ENCODE data around the gene CYTH3. TPM values are rescaled to one million over a fixed set of nuclear protein-coding genes. Genes with fewer than 3 reads are reported as not detected.

CYTH3 gene
- total RNA-seq, 5 donors from 2014 or later (not counting 1 experiment from before 2014, with no cell fraction given), result 5.0 to 16.3 (median 12.5) TPM

DNA sequence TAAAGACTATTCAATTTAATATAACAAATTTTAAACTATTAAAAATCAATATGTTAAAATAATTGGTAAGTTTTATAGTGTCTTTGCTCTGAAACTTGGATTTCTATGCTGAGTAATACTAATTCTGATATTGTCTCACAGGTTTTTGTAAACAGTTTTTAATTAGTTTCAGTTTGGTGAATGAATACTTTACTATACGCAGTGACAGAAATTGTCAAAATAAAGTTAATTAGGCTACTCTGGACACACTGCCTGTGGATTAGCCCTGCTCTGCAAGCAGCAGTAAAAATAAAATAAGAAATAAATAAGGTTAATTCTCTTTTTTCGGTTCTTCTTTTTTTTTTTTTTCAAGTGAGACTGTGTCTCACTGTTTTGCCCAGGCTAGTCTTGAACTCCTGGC, 135.9 kb downstream of the CYTH3 start:
- POLR2A ChIA-PET, result interaction anchor here in 1 of 2 donors (0.6 kb wide), 1 partner anchor 92 kb away, joined by 7 read pairs; no protein-coding TSS in a partner anchor
- Mint-ChIP-seq H3K27ac (no peak overlapping the region), H3K27me3 (no peaks in the 10 kb centered on the region), H3K36me3 (peaks cover 37% of the 10 kb centered on the region), H3K4me3 (no peak overlapping the region), H3K9me3 (no peaks in the 10 kb centered on the region), H3K4me1 (peaks cover 2 to 6% (median 2%) of the 10 kb centered on the region in 3 donors)
- no peak for DNase-seq
- H3K27ac ChIP-seq (ENCODE audit: low read length), result no peak overlapping the region
- H3K4me3 ChIP-seq (ENCODE audit: control insufficient read depth in 1 of 2, extremely low read depth in 1 of 2, low read length in 1 of 2), result no peak overlapping the region
- no peaks in the 10 kb centered on the region for H3K4me1 ChIP-seq (ENCODE audit: control insufficient read depth in 1 of 2, extremely low read depth in 1 of 2, insufficient read depth in 2 of 2, low read length in 2 of 2)
- CTCF ChIA-PET, result interaction anchor here in 1 of 2 donors (0.6 kb wide), 1 partner anchor 214 kb away, joined by 4 read pairs; no protein-coding TSS in a partner anchor
- peaks cover 7 to 49% of the 10 kb centered on the region in 2 donors for H3K36me3 ChIP-seq (ENCODE audit: control insufficient read depth in 2 of 2, extremely low read depth in 1 of 2, insufficient read depth in 1 of 2, low read length in 1 of 2)
- WGBS (ENCODE audit: insufficient coverage), result no CpG with 5 or more reads among the region's 2 CpGs
- no peak for ATAC-seq (replicated peaks in 1 of 4)
- no peaks in the 10 kb centered on the region for H3K27me3 ChIP-seq (replicated peaks in 1 of 2; ENCODE audit: control insufficient read depth in 2 of 2, extremely low read depth in 1 of 2, insufficient read depth in 2 of 2, low read length in 1 of 2)
- no peaks in the 10 kb centered on the region for H3K9me3 ChIP-seq

DNA sequence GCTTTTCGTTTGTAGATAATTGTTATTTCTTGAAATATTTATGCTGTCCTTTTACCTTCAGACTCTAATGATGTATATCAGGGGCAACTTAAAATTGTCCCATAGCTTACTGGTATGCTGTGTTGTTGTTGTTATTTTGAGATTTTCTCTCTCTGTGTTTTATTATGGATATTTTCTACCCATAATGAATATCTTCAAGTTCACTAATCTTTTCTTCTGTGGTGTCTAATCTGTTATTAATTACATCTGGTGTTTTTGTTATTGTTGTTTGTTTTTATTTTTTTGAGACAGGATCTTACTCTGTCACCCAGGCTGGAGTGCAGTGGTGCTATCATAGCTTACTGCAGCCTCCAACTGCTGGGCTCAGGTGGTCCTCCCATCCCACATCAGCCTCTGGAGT, 139.2 kb downstream of the CYTH3 start:
- no peaks in the 10 kb centered on the region for H3K27me3 Mint-ChIP-seq
- H3K27ac Mint-ChIP-seq, result no peak overlapping the region

GRCh38 chr7:6130007-6130587, 142.3 kb downstream of the CYTH3 start:
- H3K27me3 Mint-ChIP-seq, result no peaks in the 10 kb centered on the region
- Histone ChIP-seq H3K4me3 (ENCODE audit: control insufficient read depth in 1 of 2, extremely low read depth in 1 of 2, low read length in 1 of 2) (no peak overlapping the region), H3K9me3 (no peaks in the 10 kb centered on the region), H3K36me3 (ENCODE audit: control insufficient read depth in 2 of 2, extremely low read depth in 1 of 2, insufficient read depth in 1 of 2, low read length in 1 of 2) (peaks cover 0 to 46% of the 10 kb centered on the region in 2 donors), H3K4me1 (ENCODE audit: control insufficient read depth in 1 of 2, extremely low read depth in 1 of 2, insufficient read depth in 2 of 2, low read length in 2 of 2) (no peaks in the 10 kb centered on the region), H3K27ac (ENCODE audit: low read length) (no peak overlapping the region), H3K27me3 (replicated peaks in 1 of 2; ENCODE audit: control insufficient read depth in 2 of 2, extremely low read depth in 1 of 2, insufficient read depth in 2 of 2, low read length in 1 of 2) (no peaks in the 10 kb centered on the region)
- H3K27ac Mint-ChIP-seq, result no peak overlapping the region
- ChIA-PET POLR2A (interaction anchor here in 1 of 2 donors (0.7 kb wide), 1 partner anchor 12 kb away, joined by 3 read pairs; no protein-coding TSS in a partner anchor), CTCF (no interaction called here)
- DNase-seq (no peak), ATAC-seq (replicated peaks in 1 of 4) (no peak)
- H3K9me3 Mint-ChIP-seq, result no peaks in the 10 kb centered on the region
- no peak overlapping the region for H3K4me3 Mint-ChIP-seq
- peaks cover 5 to 19% (median 15%) of the 10 kb centered on the region in 3 donors for H3K4me1 Mint-ChIP-seq
- peaks cover 53% of the 10 kb centered on the region for H3K36me3 Mint-ChIP-seq
- WGBS (ENCODE audit: insufficient coverage), result 98% methylated on average over 6 of the region's 10 CpGs

More for the DNA sequence above, 139.2 kb downstream of the CYTH3 start:
- DNase-seq, result no peak
- Mint-ChIP-seq H3K4me1 (peaks cover 0 to 14% (median 6%) of the 10 kb centered on the region in 3 donors), H3K4me3 (no peak overlapping the region), H3K36me3 (peaks cover 33% of the 10 kb centered on the region), H3K9me3 (no peaks in the 10 kb centered on the region)
- CTCF ChIA-PET, result no interaction called here
- Histone ChIP-seq H3K36me3 (ENCODE audit: control insufficient read depth in 2 of 2, extremely low read depth in 1 of 2, insufficient read depth in 1 of 2, low read length in 1 of 2) (peaks cover 0 to 48% of the 10 kb centered on the region in 2 donors), H3K27ac (ENCODE audit: low read length) (no peak overlapping the region), H3K4me1 (ENCODE audit: control insufficient read depth in 1 of 2, extremely low read depth in 1 of 2, insufficient read depth in 2 of 2, low read length in 2 of 2) (no peaks in the 10 kb centered on the region), H3K9me3 (no peaks in the 10 kb centered on the region), H3K27me3 (replicated peaks in 1 of 2; ENCODE audit: control insufficient read depth in 2 of 2, extremely low read depth in 1 of 2, insufficient read depth in 2 of 2, low read length in 1 of 2) (no peaks in the 10 kb centered on the region), H3K4me3 (ENCODE audit: control insufficient read depth in 1 of 2, extremely low read depth in 1 of 2, low read length in 1 of 2) (no peak overlapping the region)
- no peak for ATAC-seq (replicated peaks in 1 of 4)
- WGBS (ENCODE audit: insufficient coverage), result no CpG with 5 or more reads among the region's 1 CpG
- POLR2A ChIA-PET, result interaction anchor here in 1 of 2 donors (0.5 kb wide), 1 partner anchor 110 kb away, joined by 3 read pairs; no protein-coding TSS in a partner anchor

- Histone ChIP-seq H3K36me3 (ENCODE audit: control insufficient read depth in 2 of 2, extremely low read depth in 1 of 2, insufficient read depth in 1 of 2, low read length in 1 of 2) (peaks cover 0 to 47% of the 10 kb centered on the region in 2 donors), H3K4me3 (ENCODE audit: control insufficient read depth in 1 of 2, extremely low read depth in 1 of 2, low read length in 1 of 2) (no peak overlapping the region), H3K27me3 (replicated peaks in 1 of 2; ENCODE audit: control insufficient read depth in 2 of 2, extremely low read depth in 1 of 2, insufficient read depth in 2 of 2, low read length in 1 of 2) (no peaks in the 10 kb centered on the region), H3K4me1 (ENCODE audit: control insufficient read depth in 1 of 2, extremely low read depth in 1 of 2, insufficient read depth in 2 of 2, low read length in 2 of 2) (no peaks in the 10 kb centered on the region), H3K27ac (ENCODE audit: low read length) (no peak overlapping the region), H3K9me3 (no peaks in the 10 kb centered on the region)
- Mint-ChIP-seq H3K9me3 (no peaks in the 10 kb centered on the region), H3K4me3 (no peak overlapping the region), H3K27me3 (no peaks in the 10 kb centered on the region), H3K36me3 (peaks cover 52% of the 10 kb centered on the region), H3K4me1 (peaks cover 5 to 19% (median 15%) of the 10 kb centered on the region in 3 donors), H3K27ac (no peak overlapping the region)
- ChIA-PET POLR2A (no interaction called here), CTCF (interaction anchor here in 1 of 2 donors (0.7 kb wide), 1 partner anchor 40 kb away, joined by 5 read pairs; no protein-coding TSS in a partner anchor)
- no peak for DNase-seq
- no CpG with 5 or more reads among the region's 3 CpGs for WGBS (ENCODE audit: insufficient coverage)
- no peak for ATAC-seq (replicated peaks in 1 of 4)
Measured at GRCh38 chr7:6128205-6128604, 144.2 kb downstream of the CYTH3 start.

DNA sequence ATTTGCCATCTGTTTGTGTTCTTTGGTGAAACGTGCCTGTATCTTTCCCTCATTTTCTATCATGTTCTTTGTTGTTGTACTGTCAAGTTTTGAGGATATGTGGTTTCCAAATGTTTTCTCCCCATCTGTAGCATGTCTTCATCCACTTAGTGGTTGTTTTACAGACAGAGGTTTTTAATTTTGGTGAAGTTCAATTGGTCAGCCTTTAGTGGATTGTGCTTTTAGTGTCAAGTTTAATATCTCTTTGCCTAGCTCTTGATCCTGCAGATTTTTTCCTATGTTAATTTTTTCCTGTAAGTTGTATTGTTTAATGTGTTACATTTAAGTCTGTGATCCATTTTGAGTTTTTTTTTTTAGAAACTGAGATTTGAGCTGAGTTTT, 145.3 kb downstream of the CYTH3 start:
- ATAC-seq (replicated peaks in 1 of 4) (no peak), DNase-seq (no peak)
- H3K4me1 Mint-ChIP-seq, result peaks cover 5 to 19% (median 15%) of the 10 kb centered on the region in 3 donors
- WGBS (ENCODE audit: insufficient coverage), result no CpG with 5 or more reads among the region's 1 CpG
- Histone ChIP-seq H3K9me3 (no peaks in the 10 kb centered on the region), H3K4me3 (ENCODE audit: control insufficient read depth in 1 of 2, extremely low read depth in 1 of 2, low read length in 1 of 2) (no peak overlapping the region), H3K4me1 (ENCODE audit: control insufficient read depth in 1 of 2, extremely low read depth in 1 of 2, insufficient read depth in 2 of 2, low read length in 2 of 2) (no peaks in the 10 kb centered on the region), H3K27me3 (replicated peaks in 1 of 2; ENCODE audit: control insufficient read depth in 2 of 2, extremely low read depth in 1 of 2, insufficient read depth in 2 of 2, low read length in 1 of 2) (no peaks in the 10 kb centered on the region), H3K27ac (ENCODE audit: low read length) (no peak overlapping the region), H3K36me3 (ENCODE audit: control insufficient read depth in 2 of 2, extremely low read depth in 1 of 2, insufficient read depth in 1 of 2, low read length in 1 of 2) (peaks cover 5 to 51% of the 10 kb centered on the region in 2 donors)
- H3K27ac Mint-ChIP-seq, result peak overlapping the region in 1 of 2 donors; percentile 2
- ChIA-PET CTCF (interaction anchor here in 1 of 2 donors (0.6 kb wide), 1 partner anchor 225 kb away, joined by 3 read pairs; no protein-coding TSS in a partner anchor), POLR2A (interaction anchor here in 1 of 2 donors (0.7 kb wide), 1 partner anchor 101 kb away, joined by 4 read pairs; no protein-coding TSS in a partner anchor)
- H3K9me3 Mint-ChIP-seq, result peaks cover 0 to under 1% (median 0%) of the 10 kb centered on the region in 3 donors
- H3K4me3 Mint-ChIP-seq, result no peak overlapping the region
- no peaks in the 10 kb centered on the region for H3K27me3 Mint-ChIP-seq
- H3K36me3 Mint-ChIP-seq, result peaks cover 49% of the 10 kb centered on the region

DNA sequence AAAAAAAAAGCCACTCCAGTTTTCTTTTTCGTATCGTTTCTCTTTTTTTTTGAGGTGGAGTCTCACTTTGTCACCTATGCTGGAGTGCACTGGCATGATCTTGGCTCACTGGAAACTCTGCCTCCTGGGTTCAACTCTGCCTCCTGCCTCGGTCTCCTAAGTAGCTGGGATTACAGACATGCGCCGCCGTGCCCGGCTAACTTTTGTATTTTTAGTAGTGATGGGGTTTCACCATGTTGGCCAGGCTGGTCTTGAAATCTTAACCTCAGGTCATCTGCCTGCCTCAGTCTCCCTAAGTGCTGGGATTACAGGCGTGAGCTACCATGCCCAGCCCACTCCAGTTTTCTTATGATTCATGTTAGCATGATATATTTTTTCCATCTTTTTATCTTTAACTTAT, 148.6 kb downstream of the CYTH3 start:
- CTCF ChIA-PET, result interaction anchor here (0.5 to 0.6 kb wide), 2 partner anchors 51 to 319 kb away, joined by 3 read pairs; no protein-coding TSS in a partner anchor
- Histone ChIP-seq H3K9me3 (peaks cover 5% of the 10 kb centered on the region), H3K4me3 (ENCODE audit: control insufficient read depth in 1 of 2, extremely low read depth in 1 of 2, low read length in 1 of 2) (no peak overlapping the region), H3K36me3 (ENCODE audit: control insufficient read depth in 2 of 2, extremely low read depth in 1 of 2, insufficient read depth in 1 of 2, low read length in 1 of 2) (peaks cover 10 to 54% of the 10 kb centered on the region in 2 donors), H3K27me3 (replicated peaks in 1 of 2; ENCODE audit: control insufficient read depth in 2 of 2, extremely low read depth in 1 of 2, insufficient read depth in 2 of 2, low read length in 1 of 2) (no peaks in the 10 kb centered on the region), H3K4me1 (ENCODE audit: control insufficient read depth in 1 of 2, extremely low read depth in 1 of 2, insufficient read depth in 2 of 2, low read length in 2 of 2) (no peaks in the 10 kb centered on the region), H3K27ac (ENCODE audit: low read length) (no peak overlapping the region)
- 91% methylated on average over 6 of the region's 8 CpGs for WGBS (ENCODE audit: insufficient coverage)
- DNase-seq, result no peak
- Mint-ChIP-seq H3K27me3 (no peaks in the 10 kb centered on the region), H3K4me3 (no peak overlapping the region), H3K36me3 (peaks cover 67% of the 10 kb centered on the region), H3K4me1 (peaks cover 5 to 17% (median 10%) of the 10 kb centered on the region in 3 donors), H3K27ac (no peak overlapping the region), H3K9me3 (peaks cover 0 to 13% (median 7%) of the 10 kb centered on the region in 3 donors)
- ATAC-seq (replicated peaks in 1 of 4), result no peak
- POLR2A ChIA-PET, result interaction anchor here (0.6 kb wide), 2 partner anchors 11 to 884 kb away, joined by 4 to 6 read pairs; no protein-coding TSS in a partner anchor
